Stomach (tissue), 9 donors: ENCODE data around the gene RTN4. TPM values are rescaled to one million over a fixed set of nuclear protein-coding genes. Genes with fewer than 3 reads are reported as not detected.
"Not testable (repeated sequence)": the region's sequence is repeated elsewhere in the genome, so short reads cannot be mapped to it uniquely, and the experiment has no call there.

ENCODE experiments used
- DNase-seq, 2 donors: peaks; one replicate each; pipeline versions ENCODE4 v3.0.0 to v3.0.0-alpha.2; 2013 to 2019
- H3K27ac ChIP-seq, 5 donors: fragments of 200-600 bp in 4 of 5; sonication (generic) in 4 of 5; one replicate each; pipeline ENCODE4 v1.5.1; 2013 to 2019; ENCODE audit warnings: mild to moderate bottlenecking in 1 of 5, moderate library complexity in 1 of 5
- H3K27me3 ChIP-seq, 3 donors: fragments of 200-600 bp; sonication (generic); one replicate each; pipeline ENCODE4 v1.5.1; 2017 to 2019; ENCODE audit warnings: mixed run types in 1 of 3
- H3K36me3 ChIP-seq, 4 donors: fragments of 200-600 bp; sonication (generic); 1 replicate in 3 of 4; 2 replicates in 1 of 4; pipeline ENCODE4 v1.5.1; 2016 to 2019
- H3K4me1 ChIP-seq, 4 donors: fragments of 200-600 bp; sonication (generic); one replicate each; pipeline ENCODE4 v1.5.1; 2016 to 2019
- H3K4me3 ChIP-seq, 4 donors: fragments of 200-600 bp; sonication (generic) in 3 of 4; one replicate each; pipeline ENCODE4 v1.5.1; 2016 to 2019; ENCODE audit warnings: mild to moderate bottlenecking in 1 of 4
- H3K9me3 ChIP-seq, 4 donors: fragments of 200-600 bp; sonication (generic); one replicate each; pipeline ENCODE4 v1.5.1; 2016 to 2019
- CTCF ChIP-seq, 7 experiments: fragments of 450-650 bp in 4 of 7; fragments of 200-600 bp in 3 of 7; sonication (generic) in 3 of 7; IDR thresholded peaks; one replicate each; pipeline ENCODE4 v1.5.1; 2016 to 2019; ENCODE audit warnings: antibody characterized with exemption in 7 of 7, control low read depth in 2 of 7, mild to moderate bottlenecking in 1 of 7
- EP300 ChIP-seq: sonication (generic); formaldehyde crosslinking; IDR thresholded peaks from one replicate; pipeline ENCODE4 v1.6.1; 2017; ENCODE audit warnings: antibody characterized with exemption
- POLR2A ChIP-seq, 4 donors: fragments of 450-650 bp; IDR thresholded peaks; one replicate each; pipeline ENCODE4 v1.6.1; 2016; ENCODE audit warnings: antibody characterized with exemption in 4 of 4, control low read depth in 2 of 4, mild to moderate bottlenecking in 1 of 4, moderate library complexity in 1 of 4
- POLR2AphosphoS5 ChIP-seq, 3 donors: sonication (generic); formaldehyde crosslinking; IDR thresholded peaks; one replicate each; pipeline ENCODE4 v1.6.1; 2016; ENCODE audit warnings: antibody characterized with exemption in 3 of 3
- WGBS, 5 donors: extraction: QIAGEN DNeasy Blood & Tissue Kit in 3 of 5; methylation state at CpG; one replicate each; pipeline versions ENCODE4 v1.1.5 to v1.1.7; 2013 to 2018; 5-methylcytosine and 5-hydroxymethylcytosine counted together
- intact Hi-C: fragments of 100-400 bp; cut with DNase I; formaldehyde crosslinking; loops from one replicate; pipeline ENCODE4 v1.15.1; 2023; ENCODE audit warnings: low total_unique reads
- polyA plus RNA-seq, 3 donors: library from polyadenylated mRNA; stranded (reverse); fragments of 200-250 nt; gene quantifications; one replicate each; pipeline ENCODE4 v1.2.3, GENCODE V29; 2013
- total RNA-seq, 5 donors: library from RNA; depleted of rRNA; stranded (reverse); fragments of >200 nt; gene quantifications; one replicate each; pipeline versions ENCODE4 v1.1.0 to v1.2.3, GENCODE V29; 2014 to 2016
- donor health status: healthy with polysubstance abuse.
- donor health status: Bipolar disorder and iron deficiency.
- donor health status: healthy.

RTN4 gene
- total and polyA plus RNA-seq, 8 donors, result 40.8 to 463 (median 126) TPM

DNA sequence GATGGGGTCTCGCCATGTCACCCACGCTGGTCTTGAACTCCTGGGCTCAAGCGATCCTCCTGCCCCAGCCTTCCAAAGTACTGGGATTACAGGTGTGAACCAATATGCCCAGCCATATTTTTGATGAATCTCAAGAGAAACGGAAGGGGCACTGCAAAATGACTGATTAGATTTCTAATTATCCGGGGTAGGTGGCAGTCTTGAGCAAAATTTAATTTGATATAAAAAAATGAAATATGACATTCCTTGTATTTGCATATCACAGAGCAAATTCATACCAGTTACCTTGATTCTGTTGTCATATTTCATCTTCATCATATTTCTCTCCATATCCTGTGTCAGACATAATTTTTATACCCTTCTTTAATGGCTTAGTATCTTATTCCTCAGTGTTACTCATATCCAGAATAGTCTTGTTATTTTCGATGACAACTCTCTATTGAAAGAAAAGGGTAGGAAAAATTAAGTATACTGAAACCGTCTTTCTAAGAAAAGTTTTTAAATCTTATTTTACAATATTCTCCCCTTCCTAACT is 30.0 kb upstream of the RTN4 start:
- H3K27me3 ChIP-seq, result no peaks in the 10 kb centered on the region
- intact Hi-C loops, result no loop called here
- no peak for DNase-seq
- no peak overlapping the region for H3K27ac ChIP-seq
- no peaks in the 10 kb centered on the region for H3K4me1 ChIP-seq
- no peaks in the 10 kb centered on the region for H3K36me3 ChIP-seq
- TF ChIP-seq POLR2A (IDR thresholded peaks at IDR 0.05), result no peak
- TF ChIP-seq CTCF (IDR thresholded peaks at IDR 0.05), result no peak
- H3K9me3 ChIP-seq, result no peaks in the 10 kb centered on the region
- H3K4me3 ChIP-seq, result no peak overlapping the region
- 88 to 93% (median 90%) methylated on average over 7 of the region's 7 CpGs for WGBS, 5 donors

- intact Hi-C loops, result no loop called here
- H3K27me3 ChIP-seq, result no peaks in the 10 kb centered on the region
- H3K27ac ChIP-seq, result no peak overlapping the region
- no peaks in the 10 kb centered on the region for H3K9me3 ChIP-seq
- 81 to 92% (median 84%) methylated on average over 2 of the region's 2 CpGs for WGBS, 5 donors
- no peaks in the 10 kb centered on the region for H3K36me3 ChIP-seq
- TF ChIP-seq POLR2A (IDR thresholded peaks at IDR 0.05), result no peak
- TF ChIP-seq EP300, result no peak
- TF ChIP-seq POLR2AphosphoS5 (IDR thresholded peaks at IDR 0.05), result no peak
- no peak for TF ChIP-seq CTCF (IDR thresholded peaks at IDR 0.05)
- no peak for DNase-seq
- H3K4me3 ChIP-seq, result no peak overlapping the region
- no peaks in the 10 kb centered on the region for H3K4me1 ChIP-seq
Measured at GRCh38 chr2:55078956-55079355, 28.7 kb upstream of the RTN4 start.

DNA sequence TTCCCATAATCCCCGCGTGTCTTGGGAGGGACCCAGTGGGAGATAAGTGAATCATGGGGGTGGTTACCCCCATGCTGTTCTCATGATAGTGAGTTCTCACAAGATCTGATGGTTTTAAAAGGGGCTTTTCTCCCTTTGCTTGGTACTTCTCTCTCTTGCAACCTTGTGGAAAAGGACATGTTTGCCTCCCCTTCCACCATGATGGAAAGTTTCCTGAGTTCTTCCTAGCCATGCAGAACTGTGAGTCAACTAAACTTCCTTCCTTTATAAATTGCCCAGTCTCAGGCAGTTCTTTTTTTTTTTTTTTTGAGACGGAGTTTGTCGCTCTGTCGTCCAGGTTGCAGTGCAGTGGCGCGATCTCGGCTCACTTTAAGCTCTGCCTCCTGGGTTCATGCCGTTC is 26.5 kb upstream of the RTN4 start:
- H3K27me3 ChIP-seq, result no peaks in the 10 kb centered on the region
- no peaks in the 10 kb centered on the region for H3K4me1 ChIP-seq
- intact Hi-C loops, result no loop called here
- TF ChIP-seq EP300, result no peak
- TF ChIP-seq POLR2AphosphoS5 (IDR thresholded peaks at IDR 0.05), result no peak
- TF ChIP-seq CTCF (IDR thresholded peaks at IDR 0.05), result no peak
- no peak for TF ChIP-seq POLR2A (IDR thresholded peaks at IDR 0.05)
- no peaks in the 10 kb centered on the region for H3K36me3 ChIP-seq
- WGBS, 5 donors, result 86 to 95% (median 95%) methylated on average over 9 of the region's 9 CpGs
- DNase-seq, result no peak
- H3K9me3 ChIP-seq, result no peaks in the 10 kb centered on the region
- no peak overlapping the region for H3K4me3 ChIP-seq
- no peak overlapping the region for H3K27ac ChIP-seq

DNA sequence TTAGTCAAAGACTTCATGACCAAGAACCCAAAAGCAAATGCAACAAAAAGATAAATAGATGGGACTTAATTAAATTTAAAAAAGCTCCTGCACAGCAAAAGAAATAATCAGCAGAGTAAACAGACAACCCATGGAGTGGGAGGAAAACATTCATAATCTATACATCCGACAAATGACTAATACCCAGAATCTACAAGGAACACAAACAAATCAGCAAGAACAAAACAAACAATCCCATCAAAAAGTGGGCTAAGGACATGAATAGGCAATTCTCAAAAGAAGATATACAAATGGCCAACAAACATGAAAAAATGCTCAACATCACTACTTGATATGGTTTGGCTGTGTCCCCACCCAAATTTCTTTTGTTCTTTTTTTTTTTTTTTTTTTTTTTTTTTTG is 25.8 kb upstream of the RTN4 start:
- H3K9me3 ChIP-seq, H3K27ac ChIP-seq, H3K4me3 ChIP-seq, DNase-seq, H3K4me1 ChIP-seq, H3K27me3 ChIP-seq, H3K36me3 ChIP-seq, intact Hi-C loops: not testable (repeated sequence)
- 29 to 64% (median 34%) methylated on average over 1 of the region's 1 CpG for WGBS, 5 donors

GRCh38 chr2:55073000-55073983 is 23.0 kb upstream of the RTN4 start:
- no peaks in the 10 kb centered on the region for H3K9me3 ChIP-seq
- no peak overlapping the region for H3K27ac ChIP-seq
- DNase-seq, result no peak
- no peaks in the 10 kb centered on the region for H3K4me1 ChIP-seq
- TF ChIP-seq POLR2AphosphoS5 (IDR thresholded peaks at IDR 0.05), result no peak
- TF ChIP-seq POLR2A (IDR thresholded peaks at IDR 0.05), result no peak
- no peak for TF ChIP-seq CTCF (IDR thresholded peaks at IDR 0.05)
- no peak for TF ChIP-seq EP300
- H3K27me3 ChIP-seq, result no peaks in the 10 kb centered on the region
- H3K4me3 ChIP-seq, result no peak overlapping the region
- WGBS, 5 donors, result 70 to 78% (median 72%) methylated on average over 6 of the region's 6 CpGs
- H3K36me3 ChIP-seq, result no peaks in the 10 kb centered on the region
- intact Hi-C loops, result no loop called here
